Caki2 (cell line): Measurements from ENCODE around the gene HEATR5B. TPM values are rescaled to one million over a fixed set of nuclear protein-coding genes. Genes with fewer than 3 reads are reported as not detected.

Experiments used
- DNase-seq: peaks from one replicate; pipeline ENCODE4 v3.0.0-alpha.2; 2015; ENCODE audit warnings: low read depth
- in situ Hi-C: cut with HindIII; loops from 2 replicates; pipeline ENCODE4 v1.10.0; 2016; ENCODE audit warnings: low sequenced_read_pairs, low pct_unique_long_range_greater_than_20kb, mixed read lengths
- total RNA-seq: library from RNA; depleted of rRNA; stranded (reverse); fragments of >200 nt; shearing (Covaris generic); gene quantifications from 2 replicates; pipeline ENCODE4 v1.2.3, GENCODE V29; 2014; ENCODE audit warnings: low replicate concordance

Gene HEATR5B
- total RNA-seq, 1 experiment from 2014 or later, result 5.8 TPM

GRCh38 chr2:37080689-37081088, 3.5 kb downstream of the HEATR5B start:
- DNase-seq, result no peak
- in situ Hi-C loops, result no loop called here

DNA sequence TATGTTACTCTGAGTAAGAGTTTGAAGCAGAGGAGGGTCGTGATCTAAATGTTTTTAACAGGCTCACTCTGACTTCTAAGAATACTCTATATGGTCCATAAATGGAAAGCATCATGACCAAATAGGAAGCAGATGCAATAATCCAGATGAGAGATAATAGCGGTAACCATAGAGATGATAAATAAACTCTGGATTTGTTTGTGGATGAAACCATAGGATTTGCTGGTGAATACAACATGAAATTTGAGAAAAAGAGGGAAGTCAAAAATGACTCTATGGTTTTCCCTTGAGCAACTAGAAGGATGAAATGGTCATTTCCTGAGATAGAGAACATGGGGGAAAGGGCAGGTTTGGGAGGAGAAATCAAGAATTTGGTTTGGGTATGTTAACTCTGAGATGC, 3.9 kb downstream of the HEATR5B start:
- DNase-seq, result no peak

GRCh38 chr2:37070931-37071330, 13.2 kb downstream of the HEATR5B start:
- no peak for DNase-seq
- in situ Hi-C loops, result no loop called here

More for the DNA sequence above, 3.9 kb downstream of the HEATR5B start:
- in situ Hi-C loops, result no loop called here

- in situ Hi-C loops, result no loop called here
These were observed 15.5 kb downstream of the HEATR5B start for GRCh38 chr2:37068686-37069085.

DNA sequence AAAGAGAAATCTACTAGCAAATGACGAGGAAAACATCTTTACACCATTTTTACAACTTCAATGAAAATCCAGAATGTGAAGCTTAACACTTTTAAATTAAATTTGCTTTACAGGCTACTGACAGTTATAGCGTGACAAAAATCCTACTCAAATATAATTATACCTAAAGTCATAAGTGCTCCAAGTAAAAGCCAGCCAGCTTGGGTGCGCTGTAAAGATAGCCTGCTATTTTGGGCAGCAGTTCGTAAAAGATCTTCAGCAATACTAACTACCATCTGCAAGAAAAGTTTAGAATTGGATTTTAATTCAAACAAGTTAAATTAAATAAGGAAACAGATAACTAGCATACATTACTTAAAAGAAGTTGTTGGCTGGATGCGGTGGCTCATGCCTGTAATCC, 22.4 kb downstream of the HEATR5B start:
- in situ Hi-C loops, result no loop called here
- no peak for DNase-seq

More at GRCh38 chr2:37068686-37069085, 15.5 kb downstream of the HEATR5B start:
- DNase-seq, result no peak

- in situ Hi-C loops, result no loop called here
- DNase-seq, result no peak
These were observed 23.0 kb downstream of the HEATR5B start for GRCh38 chr2:37061013-37061711.

DNA sequence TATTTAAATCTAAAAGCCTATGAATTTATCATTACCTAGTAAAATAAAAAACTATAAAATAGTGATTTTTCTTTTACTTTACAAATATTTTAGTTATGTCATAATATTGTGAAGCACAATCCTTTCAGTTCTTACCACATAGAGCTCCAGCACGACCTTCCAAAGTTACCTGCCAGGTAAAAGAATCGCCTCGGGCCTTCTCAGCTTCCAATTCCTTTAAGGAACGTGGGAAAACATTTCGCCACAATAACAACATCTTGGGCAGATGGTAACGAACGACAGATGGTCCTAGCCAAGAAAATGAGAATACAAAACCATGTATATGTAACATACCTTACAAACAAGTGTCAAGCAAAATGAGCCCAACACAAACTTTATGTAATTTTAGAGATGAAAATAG, 23.7 kb downstream of the HEATR5B start:
- in situ Hi-C loops, result no loop called here
- DNase-seq, result no peak

DNA sequence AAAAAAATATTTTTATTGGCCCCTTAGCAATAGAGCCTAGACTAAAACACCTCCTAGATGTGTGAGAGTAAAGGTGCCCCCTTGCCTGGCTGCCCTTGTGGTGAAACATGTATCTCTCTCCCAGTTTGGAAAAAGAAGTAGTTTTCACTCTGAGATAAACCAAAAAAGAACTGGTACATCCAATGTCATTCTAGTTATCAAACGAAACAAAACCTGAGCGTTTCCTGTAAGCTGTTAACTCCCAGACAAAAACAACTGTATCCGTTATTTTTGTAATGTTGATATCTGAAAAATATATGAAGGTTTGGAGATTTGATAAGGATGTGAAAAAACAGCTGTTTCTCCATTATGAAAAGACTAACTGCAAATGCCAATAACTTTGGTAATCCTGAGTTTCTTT, 24.3 kb downstream of the HEATR5B start:
- no peak for DNase-seq
- in situ Hi-C loops, result no loop called here

DNA sequence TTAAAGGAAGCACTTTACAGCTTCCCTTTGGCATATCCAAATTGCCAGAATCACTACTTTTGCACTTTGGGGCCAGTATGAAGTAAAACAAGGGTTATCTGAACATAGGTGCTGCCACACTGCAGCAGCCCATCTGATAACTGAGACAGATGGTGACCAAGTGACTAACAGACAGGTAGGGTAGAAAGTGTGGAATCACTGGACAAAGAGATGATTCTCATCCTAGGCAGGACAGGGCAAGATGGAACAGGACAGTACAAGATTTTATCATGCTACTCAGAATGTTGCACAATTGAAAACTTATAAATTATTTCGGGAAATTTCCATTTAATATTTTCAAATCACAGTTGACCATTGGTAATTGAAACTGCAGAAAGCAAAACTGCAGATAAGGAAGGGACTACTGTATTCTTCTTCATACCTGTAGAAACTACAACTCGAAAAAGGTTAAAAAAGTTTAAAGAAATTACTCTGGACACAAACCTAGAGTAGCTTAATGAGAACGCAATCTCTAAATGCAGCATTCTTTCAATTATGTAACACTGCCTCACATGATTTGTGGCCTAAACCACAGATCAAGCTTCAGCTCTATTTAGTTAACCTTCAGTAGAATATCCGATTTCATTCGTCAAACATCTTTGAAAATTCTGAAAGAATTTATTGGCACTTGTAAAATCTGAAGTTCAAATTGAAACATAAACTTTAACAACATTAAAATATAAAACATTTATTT, 31.4 kb downstream of the HEATR5B start:
- in situ Hi-C loops, result no loop called here

DNA sequence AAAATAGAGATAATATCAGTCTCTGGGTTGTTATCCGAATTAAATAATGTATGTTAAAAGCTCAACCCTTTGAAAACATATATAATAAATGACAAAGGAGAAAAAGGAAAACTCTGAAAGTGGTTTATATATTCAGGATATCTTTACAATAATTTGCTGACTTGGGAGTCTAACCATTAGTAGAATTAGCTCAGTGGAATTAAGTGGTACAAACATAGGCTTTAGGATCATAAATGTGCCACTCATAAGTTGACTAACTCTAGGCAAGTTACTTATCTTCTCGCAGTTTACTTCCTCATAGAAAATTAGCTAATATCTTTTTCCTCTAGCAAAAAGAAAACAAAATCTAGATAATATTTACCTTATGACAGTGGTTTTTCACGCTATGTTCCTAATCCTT, 44.6 kb downstream of the HEATR5B start:
- in situ Hi-C loops, result no loop called here
- no peak for DNase-seq

More for the DNA sequence above, 31.4 kb downstream of the HEATR5B start:
- no peak for DNase-seq

GRCh38 chr2:37037771-37038170, 46.4 kb downstream of the HEATR5B start:
- in situ Hi-C loops, result no loop called here
- DNase-seq, result no peak

DNA sequence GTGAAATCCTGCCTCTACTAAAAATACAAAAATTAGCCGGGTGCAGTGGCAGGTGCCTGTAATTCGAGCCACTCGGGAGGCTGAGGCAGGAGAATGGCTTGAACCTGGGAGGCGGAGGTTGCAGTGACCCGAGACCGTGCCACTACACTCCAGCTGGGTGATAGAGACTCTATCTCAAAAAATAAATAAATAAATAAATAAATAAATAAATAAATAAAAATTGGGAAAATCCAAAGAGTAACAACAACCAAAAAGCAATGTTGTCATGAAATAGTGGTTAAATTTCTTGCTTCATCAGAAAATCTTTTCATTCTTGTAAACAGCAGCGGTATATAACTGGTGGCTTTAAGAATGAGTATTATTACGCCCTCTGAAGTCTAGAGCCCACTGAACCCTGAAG, 54.4 kb downstream of the HEATR5B start:
- no peak for DNase-seq
- in situ Hi-C loops, result no loop called here

GRCh38 chr2:37026050-37026449, 58.1 kb downstream of the HEATR5B start:
- in situ Hi-C loops, result no loop called here
- DNase-seq, result no peak

DNA sequence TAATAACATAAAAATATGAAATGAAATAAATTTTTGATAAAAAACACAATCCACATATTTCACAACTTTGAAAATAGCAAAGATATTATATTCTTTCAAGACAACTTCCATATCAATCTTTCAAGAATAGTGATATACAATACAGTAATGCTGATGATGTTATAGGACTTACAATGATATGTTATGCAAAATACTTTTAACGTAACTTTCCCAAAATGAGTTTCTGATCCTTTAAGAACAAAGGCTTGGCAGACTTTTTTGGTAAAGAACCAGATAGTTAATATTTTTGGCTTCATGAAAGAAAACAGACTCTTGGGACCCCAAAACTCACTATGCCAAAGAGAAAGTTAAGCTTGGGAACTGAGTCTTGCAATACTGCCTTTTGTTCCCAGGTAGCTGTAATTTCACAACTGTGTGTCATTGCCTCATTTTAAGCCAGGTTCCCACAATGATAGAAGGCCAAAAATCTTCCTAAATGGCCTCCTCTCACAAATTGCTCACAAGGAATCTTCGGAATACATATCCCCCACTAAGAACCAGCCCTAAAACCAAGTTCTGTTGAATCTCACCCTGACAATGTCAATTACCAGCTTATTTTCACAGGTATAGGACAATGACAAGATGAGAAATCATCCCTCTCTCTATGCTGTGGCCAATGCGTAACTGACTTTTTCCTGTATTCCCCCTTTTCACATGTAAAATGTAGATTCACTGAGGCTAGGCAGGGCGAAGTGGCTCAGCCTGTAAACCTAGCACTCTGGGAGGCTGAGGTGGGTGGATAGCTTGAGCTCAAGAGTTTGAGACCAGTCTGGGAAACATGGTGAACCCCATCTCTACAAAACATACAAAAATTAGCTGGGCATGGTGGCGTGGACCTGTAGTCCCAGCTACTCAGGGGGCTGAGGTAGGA, 63.0 kb downstream of the HEATR5B start:
- in situ Hi-C loops, result no loop called here
- no peak for DNase-seq

GRCh38 chr2:37020212-37020886, 63.8 kb downstream of the HEATR5B start:
- in situ Hi-C loops, result no loop called here
- DNase-seq, result no peak

DNA sequence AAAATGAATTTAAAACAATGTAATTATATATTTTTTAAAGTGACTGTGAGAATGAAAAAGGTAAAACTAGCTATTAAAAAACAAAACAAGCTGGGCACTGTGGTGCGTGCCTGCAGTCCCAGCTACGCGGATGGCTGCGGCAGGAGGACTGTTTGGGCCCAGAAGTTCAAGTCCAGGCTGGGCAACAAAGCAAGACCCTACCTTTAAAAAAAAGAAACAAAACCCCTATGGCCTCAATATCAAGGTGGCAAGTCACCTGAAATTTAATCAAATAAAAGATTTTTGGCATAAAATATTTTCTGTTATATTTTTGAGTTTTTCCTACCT, 70.9 kb downstream of the HEATR5B start:
- in situ Hi-C loops, result no loop called here
- no peak for DNase-seq

DNA sequence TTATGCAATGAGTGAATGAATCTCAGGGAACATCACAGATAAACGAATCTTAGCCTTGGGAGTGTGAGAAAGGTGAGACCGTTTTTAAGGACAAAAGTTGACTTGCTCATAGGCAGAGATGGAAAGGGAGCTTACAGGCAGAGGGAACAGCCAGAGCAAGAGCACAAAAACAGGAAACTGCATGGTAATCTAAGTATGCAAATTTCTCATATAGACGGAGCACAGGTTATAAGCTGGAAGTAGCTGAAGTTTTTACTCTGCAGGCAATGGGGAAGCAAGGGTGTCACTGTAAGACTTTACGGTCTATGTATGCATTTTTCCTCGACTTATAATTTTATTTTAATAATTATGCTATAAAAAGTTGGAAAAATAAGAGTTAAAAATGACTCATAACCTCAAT, 73.0 kb downstream of the HEATR5B start:
- in situ Hi-C loops, result no loop called here
- no peak for DNase-seq

- in situ Hi-C loops, result no loop called here
- peak; percentile 16 for DNase-seq
These were observed 78.9 kb downstream of the HEATR5B start for GRCh38 chr2:37005118-37005868.
